Astrocyte (in vitro differentiated cells and primary cell): ENCODE measurements around the gene PTPRD. TPM values are rescaled to one million over a fixed set of nuclear protein-coding genes. Genes with fewer than 3 reads are reported as not detected.

Experiments used
- DNase-seq: peaks from one replicate; pipeline ENCODE4 v3.0.0-alpha.2; 2010; ENCODE audit warnings: low read depth
- FAIRE-seq: peaks from 2 replicates; lab custom pipeline; 2011; peaks lifted over from hg19 to GRCh38; lab: Jason Lieb, UNC
- H2AFZ ChIP-seq: 2 replicates; pipeline ENCODE4 v1.6.0; 2012; ENCODE audit warnings: low read depth, low read length, inconsistent platforms
- H3K27ac ChIP-seq: 2 replicates; pipeline ENCODE4 v1.5.1; 2011; ENCODE audit warnings: low read depth, low read length, inconsistent platforms
- H3K27me3 ChIP-seq: 2 replicates; pipeline ENCODE4 v1.6.0; 2011; ENCODE audit warnings: low read length, inconsistent platforms; ENCODE audit not compliant: insufficient read depth
- H3K36me3 ChIP-seq: 2 replicates; pipeline ENCODE4 v1.5.1; 2011; ENCODE audit warnings: low read length, inconsistent platforms; ENCODE audit not compliant: insufficient read depth
- H3K4me1 ChIP-seq: 2 replicates; pipeline ENCODE4 v1.5.1; 2011; ENCODE audit warnings: low read length, inconsistent platforms; ENCODE audit not compliant: insufficient read depth
- H3K4me2 ChIP-seq: 2 replicates; pipeline ENCODE4 v1.6.0; 2012; ENCODE audit warnings: low read length, inconsistent platforms
- H3K4me3 ChIP-seq: 2 replicates; pipeline ENCODE4 v1.5.1; 2011; ENCODE audit warnings: low read depth, mild to moderate bottlenecking, low read length, inconsistent platforms; ENCODE audit not compliant: insufficient read depth
- H3K79me2 ChIP-seq: 2 replicates; pipeline ENCODE4 v1.6.0; 2012; ENCODE audit warnings: mild to moderate bottlenecking, low read length, inconsistent platforms; ENCODE audit not compliant: insufficient read depth
- H3K9ac ChIP-seq: 2 replicates; pipeline ENCODE4 v1.6.0; 2012; ENCODE audit warnings: mild to moderate bottlenecking, low read length, inconsistent platforms
- H3K9me3 ChIP-seq: 2 replicates; pipeline ENCODE4 v1.5.1; 2012; ENCODE audit warnings: low read depth, mild to moderate bottlenecking, low read length, inconsistent platforms; ENCODE audit not compliant: insufficient read depth
- H4K20me1 ChIP-seq: 2 replicates; pipeline ENCODE4 v1.6.0; 2012; ENCODE audit warnings: low read length, inconsistent platforms; ENCODE audit not compliant: insufficient read depth
- H3K27ac Mint-ChIP-seq: one replicate; pipeline ENCODE4 v1.8.0; 2021; ENCODE audit warnings: mild to moderate bottlenecking, mixed read lengths; ENCODE audit not compliant: unreplicated experiment
- H3K27me3 Mint-ChIP-seq: one replicate; pipeline ENCODE4 v1.8.0; 2021; ENCODE audit warnings: low read depth, mixed read lengths; ENCODE audit not compliant: unreplicated experiment
- H3K36me3 Mint-ChIP-seq: one replicate; pipeline ENCODE4 v1.8.0; 2021; ENCODE audit warnings: low read depth, mixed read lengths; ENCODE audit not compliant: unreplicated experiment
- H3K4me1 Mint-ChIP-seq: one replicate; pipeline ENCODE4 v1.8.0; 2021; ENCODE audit warnings: low read depth, mixed read lengths; ENCODE audit not compliant: unreplicated experiment
- H3K4me3 Mint-ChIP-seq: one replicate; pipeline ENCODE4 v1.8.0; 2021; ENCODE audit warnings: mild to moderate bottlenecking, moderate library complexity, mixed read lengths; ENCODE audit not compliant: unreplicated experiment
- H3K9me3 Mint-ChIP-seq: one replicate; pipeline ENCODE4 v1.8.0; 2021; ENCODE audit warnings: mild to moderate bottlenecking, mixed read lengths; ENCODE audit not compliant: unreplicated experiment
- CTCF ChIP-seq: IDR thresholded peaks from 2 replicates; pipeline ENCODE4 v1.5.1; 2011; ENCODE audit warnings: low read depth, mild to moderate bottlenecking, inconsistent platforms, low read length, moderate library complexity; ENCODE audit not compliant: insufficient read depth
- EZH2 ChIP-seq: IDR thresholded peaks from 2 replicates; pipeline ENCODE4 v1.6.1; 2012; ENCODE audit warnings: mild to moderate bottlenecking, low read length, inconsistent platforms; ENCODE audit not compliant: insufficient read depth
- total RNA-seq: library from RNA; stranded (reverse); gene quantifications from 2 replicates; pipeline ENCODE4 v1.2.1, GENCODE V29; 2021

PTPRD gene
- total RNA-seq, 1 donor from 2014 or later = 88.1 TPM

- no peaks in the 10 kb centered on the region for H3K9me3 ChIP-seq
- Mint-ChIP-seq H3K36me3 (no peaks in the 10 kb centered on the region), H3K27ac (no peak overlapping the region), H3K27me3 (no peaks in the 10 kb centered on the region), H3K4me1 (peaks cover 4% of the 10 kb centered on the region), H3K9me3 (no peaks in the 10 kb centered on the region), H3K4me3 (no peak overlapping the region)
- FAIRE-seq (no peak), DNase-seq (no peak)
- no peak for TF ChIP-seq CTCF
- no peak for TF ChIP-seq EZH2
- no peaks in the 10 kb centered on the region for H3K4me1 ChIP-seq
- H3K79me2 ChIP-seq = no peaks in the 10 kb centered on the region
- no peak overlapping the region for H3K4me3 ChIP-seq
- no peaks in the 10 kb centered on the region for H3K36me3 ChIP-seq
- no peak overlapping the region for H3K27ac ChIP-seq
- no peak overlapping the region for H3K9ac ChIP-seq
- no peaks in the 10 kb centered on the region for H3K27me3 ChIP-seq
- no peaks in the 10 kb centered on the region for H4K20me1 ChIP-seq
- no peak overlapping the region for H2AFZ ChIP-seq
- H3K4me2 ChIP-seq = no peak overlapping the region
Observed at GRCh38 chr9:8622222-8622802, 1990.5 kb downstream of the PTPRD start.

GRCh38 chr9:8621416-8621815, 1991.4 kb downstream of the PTPRD start:
- Mint-ChIP-seq H3K27me3 (no peaks in the 10 kb centered on the region), H3K9me3 (no peaks in the 10 kb centered on the region), H3K27ac (no peak overlapping the region), H3K4me1 (peaks cover 6% of the 10 kb centered on the region), H3K36me3 (no peaks in the 10 kb centered on the region), H3K4me3 (no peak overlapping the region)
- Histone ChIP-seq H3K27ac (no peak overlapping the region), H2AFZ (no peak overlapping the region), H3K36me3 (no peaks in the 10 kb centered on the region), H3K4me2 (no peak overlapping the region), H3K79me2 (no peaks in the 10 kb centered on the region), H3K4me3 (no peak overlapping the region), H3K27me3 (no peaks in the 10 kb centered on the region), H3K4me1 (no peaks in the 10 kb centered on the region), H3K9ac (no peak overlapping the region), H3K9me3 (no peaks in the 10 kb centered on the region), H4K20me1 (no peaks in the 10 kb centered on the region)
- TF ChIP-seq CTCF = no peak
- TF ChIP-seq EZH2 = no peak
- no peak for DNase-seq
- no peak for FAIRE-seq

- no peak overlapping the region for H3K4me2 ChIP-seq
Observed at GRCh38 chr9:8616414-8616813, 1996.4 kb downstream of the PTPRD start.

More at GRCh38 chr9:8616414-8616813, 1996.4 kb downstream of the PTPRD start:
- TF ChIP-seq EZH2 (no peak), CTCF (no peak)
- H3K4me1 Mint-ChIP-seq = peaks cover 26% of the 10 kb centered on the region
- no peaks in the 10 kb centered on the region for H3K27me3 Mint-ChIP-seq
- Histone ChIP-seq H3K79me2 (no peaks in the 10 kb centered on the region), H3K4me1 (peaks cover 4% of the 10 kb centered on the region), H4K20me1 (no peaks in the 10 kb centered on the region), H2AFZ (no peak overlapping the region), H3K4me3 (no peak overlapping the region), H3K27me3 (no peaks in the 10 kb centered on the region), H3K9ac (no peak overlapping the region), H3K36me3 (no peaks in the 10 kb centered on the region), H3K27ac (peak overlapping the region; percentile 21), H3K9me3 (no peaks in the 10 kb centered on the region)
- peaks cover 3% of the 10 kb centered on the region for H3K9me3 Mint-ChIP-seq
- DNase-seq (peak; percentile 48), FAIRE-seq (peak; percentile 39)
- no peak overlapping the region for H3K27ac Mint-ChIP-seq
- no peak overlapping the region for H3K4me3 Mint-ChIP-seq
- no peaks in the 10 kb centered on the region for H3K36me3 Mint-ChIP-seq
